Activated CD4-positive, alpha-beta memory T cell treated with anti-CD3 and anti-CD28 coated beads for 36 hours (primary cell): Measurements from ENCODE around the gene UACA. TPM values are rescaled to one million over a fixed set of nuclear protein-coding genes. Genes with fewer than 3 reads are reported as not detected.

Experiments used
- CTCF ChIA-PET: fragments of 350-600 bp; sonication (Branson Sonifier 250); formaldehyde crosslinking; loops from one replicate; lab custom pipeline; 2021; ENCODE audit warnings: antibody characterized with exemption, inconsistent platforms; lab: Charles Lee
- POLR2A ChIA-PET: fragments of 350-600 bp; sonication (Branson Sonifier 250); formaldehyde crosslinking; loops from one replicate; lab custom pipeline; 2021; ENCODE audit warnings: antibody characterized with exemption; lab: Charles Lee
- DNase-seq: peaks from one replicate; pipeline ENCODE4 v3.0.0-alpha.2; 2020
- H3K27ac Mint-ChIP-seq: one replicate; pipeline ENCODE4 v1.8.0; 2021; ENCODE audit warnings: mixed read lengths
- H3K27me3 Mint-ChIP-seq: one replicate; pipeline ENCODE4 v1.8.0; 2021; ENCODE audit warnings: mixed read lengths
- H3K36me3 Mint-ChIP-seq: one replicate; pipeline ENCODE4 v1.8.0; 2021; ENCODE audit warnings: mixed read lengths
- H3K4me1 Mint-ChIP-seq: one replicate; pipeline ENCODE4 v1.8.0; 2021; ENCODE audit warnings: low read depth, mixed read lengths
- H3K4me3 Mint-ChIP-seq: one replicate; pipeline ENCODE4 v1.8.0; 2021; ENCODE audit warnings: mild to moderate bottlenecking, mixed read lengths
- H3K9me3 Mint-ChIP-seq: one replicate; pipeline ENCODE4 v1.8.0; 2021; ENCODE audit warnings: mixed read lengths
- intact Hi-C: fragments of 100-400 bp; cut with micrococcal nuclease; formaldehyde crosslinking; loops from one replicate; pipeline ENCODE4 v1.15.1; 2023
- total RNA-seq, 2 experiments: library from RNA; stranded (reverse); gene quantifications; one replicate each; pipeline ENCODE4 v1.2.3, GENCODE V29; 2021

The UACA gene
- total RNA-seq, 2 experiments from 2014 or later, result 3.8 to 4.1 TPM

- intact Hi-C loops, result no loop called here
- Mint-ChIP-seq H3K4me1 (no peaks in the 10 kb centered on the region), H3K4me3 (no peak overlapping the region), H3K9me3 (no peaks in the 10 kb centered on the region), H3K27me3 (peaks cover 20% of the 10 kb centered on the region), H3K27ac (no peak overlapping the region), H3K36me3 (no peaks in the 10 kb centered on the region)
- CTCF ChIA-PET, result interaction anchor here (1.1 kb wide), 1 partner anchor 46 kb away, joined by 3 read pairs; no protein-coding TSS in a partner anchor
- POLR2A ChIA-PET, result no interaction called here
- no peak for DNase-seq
These were observed 15.1 kb upstream of the UACA start for GRCh38 chr15:70778258-70779076.

GRCh38 chr15:70777170-70777926, 14.0 kb upstream of the UACA start:
- ChIA-PET CTCF (interaction anchor here (1.1 kb wide), 1 partner anchor 48 kb away, joined by 3 read pairs; no protein-coding TSS in a partner anchor), POLR2A (no interaction called here)
- no peaks in the 10 kb centered on the region for H3K4me1 Mint-ChIP-seq
- intact Hi-C loops, result no loop called here
- no peaks in the 10 kb centered on the region for H3K36me3 Mint-ChIP-seq
- no peak overlapping the region for H3K4me3 Mint-ChIP-seq
- H3K9me3 Mint-ChIP-seq, result no peaks in the 10 kb centered on the region
- peaks cover 23% of the 10 kb centered on the region for H3K27me3 Mint-ChIP-seq
- DNase-seq, result no peak
- H3K27ac Mint-ChIP-seq, result no peak overlapping the region

GRCh38 chr15:70775160-70775559, 11.8 kb upstream of the UACA start:
- POLR2A ChIA-PET, result no interaction called here
- H3K9me3 Mint-ChIP-seq, result no peaks in the 10 kb centered on the region
- peaks cover 21% of the 10 kb centered on the region for H3K27me3 Mint-ChIP-seq
- intact Hi-C loops, result no loop called here
- CTCF ChIA-PET, result no interaction called here
- no peak for DNase-seq
- no peak overlapping the region for H3K27ac Mint-ChIP-seq
- no peaks in the 10 kb centered on the region for H3K36me3 Mint-ChIP-seq
- no peak overlapping the region for H3K4me3 Mint-ChIP-seq
- H3K4me1 Mint-ChIP-seq, result peaks cover 4% of the 10 kb centered on the region

GRCh38 chr15:70772402-70772801, 9.0 kb upstream of the UACA start:
- POLR2A ChIA-PET, result no interaction called here
- H3K4me3 Mint-ChIP-seq, result no peak overlapping the region
- DNase-seq, result no peak
- peaks cover 7% of the 10 kb centered on the region for H3K4me1 Mint-ChIP-seq
- peaks cover 18% of the 10 kb centered on the region for H3K27me3 Mint-ChIP-seq
- intact Hi-C loops, result no loop called here
- H3K9me3 Mint-ChIP-seq, result no peaks in the 10 kb centered on the region
- H3K36me3 Mint-ChIP-seq, result no peaks in the 10 kb centered on the region
- CTCF ChIA-PET, result interaction anchor here (1.0 kb wide), 1 partner anchor 39 kb away, joined by 3 read pairs; no protein-coding TSS in a partner anchor
- no peak overlapping the region for H3K27ac Mint-ChIP-seq

- no peak overlapping the region for H3K27ac Mint-ChIP-seq
- CTCF ChIA-PET, result interaction anchor here (1.4 kb wide), 1 partner anchor 41 kb away, joined by 5 read pairs; no protein-coding TSS in a partner anchor
- H3K4me3 Mint-ChIP-seq, result no peak overlapping the region
- intact Hi-C loops, result no loop called here
- H3K36me3 Mint-ChIP-seq, result no peaks in the 10 kb centered on the region
- POLR2A ChIA-PET, result no interaction called here
- H3K4me1 Mint-ChIP-seq, result peaks cover 7% of the 10 kb centered on the region
- no peak for DNase-seq
- peaks cover 13% of the 10 kb centered on the region for H3K27me3 Mint-ChIP-seq
- no peaks in the 10 kb centered on the region for H3K9me3 Mint-ChIP-seq
These were observed 7.5 kb upstream of the UACA start for GRCh38 chr15:70770863-70771262.

GRCh38 chr15:70768257-70768883, 5.0 kb upstream of the UACA start:
- POLR2A ChIA-PET, result no interaction called here
- Mint-ChIP-seq H3K9me3 (no peaks in the 10 kb centered on the region), H3K27ac (no peak overlapping the region), H3K36me3 (no peaks in the 10 kb centered on the region), H3K4me3 (no peak overlapping the region), H3K4me1 (peaks cover 12% of the 10 kb centered on the region), H3K27me3 (peaks cover 26% of the 10 kb centered on the region)
- intact Hi-C loops, result no loop called here
- CTCF ChIA-PET, result no interaction called here
- DNase-seq, result no peak

GRCh38 chr15:70767667-70768066, 4.3 kb upstream of the UACA start:
- DNase-seq, result no peak
- no peaks in the 10 kb centered on the region for H3K9me3 Mint-ChIP-seq
- intact Hi-C loops, result no loop called here

GRCh38 chr15:70766597-70766996, 3.2 kb upstream of the UACA start:
- H3K9me3 Mint-ChIP-seq, result no peaks in the 10 kb centered on the region
- H3K4me3 Mint-ChIP-seq, result no peak overlapping the region
- H3K27me3 Mint-ChIP-seq, result peaks cover 30% of the 10 kb centered on the region
- DNase-seq, result no peak
- H3K4me1 Mint-ChIP-seq, result peaks cover 16% of the 10 kb centered on the region
- intact Hi-C loops, result no loop called here
- no peaks in the 10 kb centered on the region for H3K36me3 Mint-ChIP-seq
- ChIA-PET CTCF (no interaction called here), POLR2A (no interaction called here)
- no peak overlapping the region for H3K27ac Mint-ChIP-seq

More at GRCh38 chr15:70767667-70768066, 4.3 kb upstream of the UACA start:
- Mint-ChIP-seq H3K4me1 (peaks cover 12% of the 10 kb centered on the region), H3K4me3 (no peak overlapping the region), H3K36me3 (no peaks in the 10 kb centered on the region), H3K27ac (no peak overlapping the region), H3K27me3 (peaks cover 24% of the 10 kb centered on the region)
- ChIA-PET CTCF (interaction anchor here (0.6 to 1.0 kb wide), 2 partner anchors 42 to 45 kb away, joined by 3 read pairs; no protein-coding TSS in a partner anchor), POLR2A (no interaction called here)

- POLR2A ChIA-PET, result no interaction called here
These were observed 2.3 kb upstream of the UACA start for GRCh38 chr15:70765504-70766281.

GRCh38 chr15:70763950-70764730, 782 bp upstream of the UACA start:
- Mint-ChIP-seq H3K27me3 (peaks cover 36% of the 10 kb centered on the region), H3K36me3 (no peaks in the 10 kb centered on the region), H3K27ac (no peak overlapping the region), H3K4me1 (peaks cover 12% of the 10 kb centered on the region), H3K4me3 (peak overlapping the region; percentile 76), H3K9me3 (no peaks in the 10 kb centered on the region)
- DNase-seq, result peak; percentile 10
- POLR2A ChIA-PET, result no interaction called here
- intact Hi-C loops, result no loop called here
- CTCF ChIA-PET, result interaction anchor here (0.6 kb wide), 1 partner anchor 1188 kb away, joined by 3 read pairs; no protein-coding TSS in a partner anchor

More at GRCh38 chr15:70765504-70766281, 2.3 kb upstream of the UACA start:
- no peaks in the 10 kb centered on the region for H3K9me3 Mint-ChIP-seq
- no peaks in the 10 kb centered on the region for H3K36me3 Mint-ChIP-seq
- no peak overlapping the region for H3K27ac Mint-ChIP-seq
- intact Hi-C loops, result no loop called here
- H3K4me1 Mint-ChIP-seq, result peaks cover 14% of the 10 kb centered on the region
- CTCF ChIA-PET, result no interaction called here
- no peak overlapping the region for H3K4me3 Mint-ChIP-seq
- peaks cover 33% of the 10 kb centered on the region for H3K27me3 Mint-ChIP-seq
- DNase-seq, result no peak
